MM.1S (cell line): ENCODE data around the gene EVI5.

Experiments
- DNase-seq: peaks from one replicate; pipeline ENCODE4 v3.0.0-alpha.2; 2015
- H2AFZ ChIP-seq: fragments of 300-600 bp; sonication (generic); 2 replicates; pipeline ENCODE4 v1.6.0; 2016; ENCODE audit warnings: antibody characterized with exemption, low read length
- H3F3A ChIP-seq: fragments of 300-600 bp; sonication (generic); 2 replicates; pipeline ENCODE4 v1.6.1; 2016; ENCODE audit warnings: mild to moderate bottlenecking, antibody characterized with exemption, low read length, moderate library complexity, mixed read lengths; ENCODE audit not compliant: insufficient read depth
- H3K27ac ChIP-seq: fragments of 300-600 bp; sonication (generic); 2 replicates; pipeline ENCODE4 v1.5.1; 2016; ENCODE audit warnings: mild to moderate bottlenecking, low read length
- H3K27me3 ChIP-seq: fragments of 300-600 bp; sonication (generic); replicated peaks from 2 replicates; pipeline ENCODE4 v1.6.0; 2016; ENCODE audit warnings: low read length; ENCODE audit not compliant: insufficient read depth
- H3K36me3 ChIP-seq: fragments of 300-600 bp; sonication (generic); replicated peaks from 2 replicates; pipeline ENCODE4 v1.6.1; 2016; ENCODE audit warnings: mild to moderate bottlenecking, low read length, mixed read lengths; ENCODE audit not compliant: insufficient read depth
- H3K4me1 ChIP-seq: fragments of 300-600 bp; sonication (generic); 2 replicates; pipeline ENCODE4 v1.6.1; 2016; ENCODE audit warnings: low read length, mixed read lengths
- H3K4me2 ChIP-seq: fragments of 300-600 bp; sonication (generic); 2 replicates; pipeline ENCODE4 v1.6.0; 2016; ENCODE audit warnings: low read depth, low read length
- H3K4me3 ChIP-seq: fragments of 300-600 bp; sonication (generic); 2 replicates; pipeline ENCODE4 v1.5.1; 2016; ENCODE audit warnings: low read length, mixed read lengths
- H3K79me2 ChIP-seq: fragments of 300-600 bp; sonication (generic); 2 replicates; pipeline ENCODE4 v1.6.1; 2016; ENCODE audit warnings: mixed run types, low read length, mixed read lengths
- H3K9ac ChIP-seq: fragments of 300-600 bp; sonication (generic); 2 replicates; pipeline ENCODE4 v1.6.1; 2016; ENCODE audit warnings: low read length, mixed read lengths
- H3K9me2 ChIP-seq: fragments of 300-600 bp; sonication (generic); replicated peaks from 2 replicates; pipeline ENCODE4 v1.6.1; 2016; ENCODE audit warnings: mild to moderate bottlenecking, low read length, mixed read lengths; ENCODE audit not compliant: insufficient read depth
- H3K9me3 ChIP-seq: fragments of 300-600 bp; sonication (generic); replicated peaks from 2 replicates; pipeline ENCODE4 v1.6.1; 2016; ENCODE audit warnings: mild to moderate bottlenecking, low read length, mixed read lengths; ENCODE audit not compliant: insufficient read depth
- H4K20me1 ChIP-seq: fragments of 300-600 bp; sonication (generic); 2 replicates; pipeline ENCODE4 v1.6.1; 2016; ENCODE audit warnings: mild to moderate bottlenecking, low read length, moderate library complexity, mixed read lengths; ENCODE audit not compliant: insufficient read depth
- CTCF ChIP-seq: fragments of 300-600 bp; sonication (generic); IDR thresholded peaks from 2 replicates; pipeline ENCODE4 v1.5.1; 2016; ENCODE audit warnings: antibody characterized with exemption, low read length, mixed read lengths
- EZH2 ChIP-seq: fragments of 300-600 bp; sonication (generic); optimal IDR thresholded peaks from 2 replicates; pipeline ENCODE3; 2017; ENCODE audit warnings: low read depth, mild to moderate bottlenecking, antibody characterized with exemption, low read length, mixed read lengths
- EZH2phosphoT487 ChIP-seq: fragments of 300-600 bp; sonication (generic); IDR thresholded peaks from 2 replicates; pipeline ENCODE4 v1.6.1; 2018; ENCODE audit warnings: antibody characterized with exemption, low read length

The EVI5 gene

GRCh38 chr1:92563457-92564216, 221.3 kb downstream of the EVI5 start:
- no peak overlapping the region for H3K27ac ChIP-seq
- no peak overlapping the region for H3K4me2 ChIP-seq
- no peak for TF ChIP-seq EZH2phosphoT487
- TF ChIP-seq CTCF, result no peak
- TF ChIP-seq EZH2, result no peak
- no peak overlapping the region for H3K9ac ChIP-seq
- no peak overlapping the region for H3K4me3 ChIP-seq
- H3K36me3 ChIP-seq, result no peaks in the 10 kb centered on the region
- no peaks in the 10 kb centered on the region for H3K4me1 ChIP-seq
- H4K20me1 ChIP-seq, result no peaks in the 10 kb centered on the region
- no peaks in the 10 kb centered on the region for H3K27me3 ChIP-seq
- no peaks in the 10 kb centered on the region for H3F3A ChIP-seq
- no peaks in the 10 kb centered on the region for H3K9me2 ChIP-seq
- H3K9me3 ChIP-seq, result no peaks in the 10 kb centered on the region
- DNase-seq, result no peak
- no peak overlapping the region for H2AFZ ChIP-seq
- no peaks in the 10 kb centered on the region for H3K79me2 ChIP-seq

- H3K27me3 ChIP-seq, result no peaks in the 10 kb centered on the region
- H3K9me2 ChIP-seq, result no peaks in the 10 kb centered on the region
- no peaks in the 10 kb centered on the region for H3F3A ChIP-seq
- no peaks in the 10 kb centered on the region for H4K20me1 ChIP-seq
- H3K9me3 ChIP-seq, result no peaks in the 10 kb centered on the region
- H3K79me2 ChIP-seq, result no peaks in the 10 kb centered on the region
- H3K9ac ChIP-seq, result no peak overlapping the region
- DNase-seq, result no peak
- TF ChIP-seq EZH2 (no peak), CTCF (no peak), EZH2phosphoT487 (no peak)
- no peak overlapping the region for H3K27ac ChIP-seq
- H3K36me3 ChIP-seq, result no peaks in the 10 kb centered on the region
- no peaks in the 10 kb centered on the region for H3K4me1 ChIP-seq
- H3K4me3 ChIP-seq, result no peak overlapping the region
- no peak overlapping the region for H2AFZ ChIP-seq
- no peak overlapping the region for H3K4me2 ChIP-seq
Measured at GRCh38 chr1:92556350-92556749, 228.6 kb downstream of the EVI5 start.

- no peak overlapping the region for H3K4me3 ChIP-seq
- H3K4me1 ChIP-seq, result no peaks in the 10 kb centered on the region
- H3K79me2 ChIP-seq, result no peaks in the 10 kb centered on the region
- no peaks in the 10 kb centered on the region for H3K9me2 ChIP-seq
- H3K36me3 ChIP-seq, result no peaks in the 10 kb centered on the region
- H2AFZ ChIP-seq, result no peak overlapping the region
- DNase-seq, result no peak
- no peak overlapping the region for H3K27ac ChIP-seq
- H3K4me2 ChIP-seq, result no peak overlapping the region
- H3F3A ChIP-seq, result no peaks in the 10 kb centered on the region
- H3K9ac ChIP-seq, result no peak overlapping the region
- H3K9me3 ChIP-seq, result no peaks in the 10 kb centered on the region
- TF ChIP-seq EZH2, result no peak
- no peak for TF ChIP-seq CTCF
- no peak for TF ChIP-seq EZH2phosphoT487
- no peaks in the 10 kb centered on the region for H3K27me3 ChIP-seq
- H4K20me1 ChIP-seq, result no peaks in the 10 kb centered on the region
Measured at GRCh38 chr1:92554216-92554615, 230.7 kb downstream of the EVI5 start.
